ENCODE results near the gene RBM4B.

- no peak for TF ChIP-seq CTCF (IDR thresholded peaks at IDR 0.05; ENCODE audit: borderline replicate concordance, extremely low read depth, low read length, poor library complexity, severe bottlenecking)
- no peak for TF ChIP-seq EZH2 (IDR thresholded peaks at IDR 0.05; ENCODE audit: borderline replicate concordance, low read depth, low read length, severe bottlenecking)
These were observed 22.6 kb upstream of the RBM4B start for GRCh38 chr11:66700337-66700736.
